Ovary (tissue), 3 donors: Measurements from ENCODE around the gene RPUSD3.

Experiments
- CTCF ChIP-seq, 3 donors: fragments of 450-650 bp in 2 of 3; fragments of 200-600 bp in 1 of 3; IDR thresholded peaks; one replicate each; pipeline versions ENCODE4 v1.5.1 to v1.8.0; 2016 to 2022; ENCODE audit warnings: antibody characterized with exemption in 3 of 3, mild to moderate bottlenecking in 1 of 3
- EP300 ChIP-seq: sonication (generic); formaldehyde crosslinking; IDR thresholded peaks from one replicate; pipeline ENCODE4 v1.6.1; 2017; ENCODE audit warnings: antibody characterized with exemption
- donor health status: DM: no; HTN: no; CAD: no.

DNA sequence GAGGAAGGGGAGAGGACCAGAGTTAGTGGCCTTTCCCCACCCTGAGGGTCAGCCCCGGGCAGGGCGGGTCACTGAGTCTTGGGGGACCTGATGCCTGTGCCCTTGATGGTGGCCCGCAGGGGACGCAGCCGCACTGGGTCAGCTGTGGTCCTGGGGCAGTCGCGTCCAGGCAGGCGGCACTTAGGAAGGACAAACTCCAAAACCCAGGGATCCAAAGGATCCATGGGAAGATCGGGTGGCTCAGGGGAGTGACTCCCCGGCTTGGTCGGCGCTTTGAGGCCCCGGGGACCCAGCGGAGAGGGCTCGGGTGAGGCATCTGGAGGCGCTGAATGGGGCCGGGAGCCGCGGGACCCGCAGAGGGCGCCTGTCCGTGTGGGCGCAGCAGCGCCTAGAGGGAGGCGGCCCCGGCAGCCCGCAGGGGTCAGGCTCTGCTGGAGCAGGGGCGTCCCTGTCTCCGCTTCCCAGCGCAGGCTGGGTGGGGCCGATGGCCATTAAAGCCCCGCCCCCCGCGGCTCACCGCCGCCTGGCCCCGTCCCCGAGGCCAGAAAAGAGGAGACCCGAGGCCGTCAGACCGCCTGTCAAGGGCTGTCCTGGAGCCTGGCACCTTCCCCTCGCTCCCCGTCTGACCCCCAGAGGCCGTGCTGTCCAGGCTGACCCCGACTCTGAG, 18.7 kb upstream of the RPUSD3 start:
- TF ChIP-seq CTCF (IDR thresholded peaks at IDR 0.05) (peak in 1 of 3 donors; percentile 16), EP300 (no peak)
